ENCODE results near the gene KIF15. TPM values are rescaled to one million over a fixed set of nuclear protein-coding genes. Genes with fewer than 3 reads are reported as not detected.
"Not testable (repeated sequence)": the region's sequence is repeated elsewhere in the genome, so short reads cannot be mapped to it uniquely, and the experiment has no call there.

KIF15 gene
- total RNA-seq, 1 experiment from 2014 or later, result 25.3 TPM

DNA sequence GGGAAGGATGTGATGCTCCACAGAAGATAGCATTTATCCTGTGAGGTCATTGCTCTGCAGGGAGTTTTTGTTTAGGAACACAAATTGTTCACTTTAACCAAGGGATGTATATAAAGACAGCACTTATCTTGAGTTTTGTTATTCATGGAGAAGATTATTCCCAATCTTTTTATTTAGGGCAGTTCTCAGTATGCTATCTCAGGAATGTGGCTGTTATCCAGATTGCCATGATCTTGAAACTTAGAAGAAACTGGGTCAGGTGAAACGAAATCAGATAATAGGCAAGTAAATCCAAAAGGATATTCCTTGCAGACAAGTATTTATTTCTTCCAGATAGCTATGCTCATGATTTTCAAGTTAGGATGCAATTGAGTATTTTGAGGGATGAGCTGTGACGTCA is 80.8 kb downstream of the KIF15 start:
- Histone ChIP-seq H3K27me3 (replicated peaks; ENCODE audit: control insufficient read depth, insufficient read depth, low read length) (no peaks in the 10 kb centered on the region), H3K36me3 (ENCODE audit: control insufficient read depth, insufficient read depth, low read length) (peaks cover 1% of the 10 kb centered on the region; the same call in 1 of the 2 replicates), H3K9me3 (no peaks in the 10 kb centered on the region; the same call in 1 of the 2 replicates), H3K4me1 (peaks cover 7% of the 10 kb centered on the region; the same call in 1 of the 2 replicates), H3K4me3 (ENCODE audit: low read depth, low read length) (no peak overlapping the region)
- ChIA-PET CTCF (no interaction called here), POLR2A (no interaction called here)
- Mint-ChIP-seq H3K4me3 (ENCODE audit: unreplicated experiment) (no peak overlapping the region), H3K4me1 (ENCODE audit: low read depth, unreplicated experiment) (no peaks in the 10 kb centered on the region), H3K27me3 (ENCODE audit: insufficient read depth, unreplicated experiment) (no peaks in the 10 kb centered on the region), H3K27ac (ENCODE audit: unreplicated experiment) (no peak overlapping the region), H3K36me3 (ENCODE audit: insufficient read depth, unreplicated experiment) (peaks cover 41% of the 10 kb centered on the region), H3K9me3 (ENCODE audit: unreplicated experiment) (no peaks in the 10 kb centered on the region)
- no TSS peak for BruUV-seq (replicated peaks)
- no peak for DNase-seq
- intact Hi-C loops (cut with micrococcal nuclease; ENCODE audit: unreplicated experiment), result no loop called here
- TF ChIP-seq, protein P1, sequence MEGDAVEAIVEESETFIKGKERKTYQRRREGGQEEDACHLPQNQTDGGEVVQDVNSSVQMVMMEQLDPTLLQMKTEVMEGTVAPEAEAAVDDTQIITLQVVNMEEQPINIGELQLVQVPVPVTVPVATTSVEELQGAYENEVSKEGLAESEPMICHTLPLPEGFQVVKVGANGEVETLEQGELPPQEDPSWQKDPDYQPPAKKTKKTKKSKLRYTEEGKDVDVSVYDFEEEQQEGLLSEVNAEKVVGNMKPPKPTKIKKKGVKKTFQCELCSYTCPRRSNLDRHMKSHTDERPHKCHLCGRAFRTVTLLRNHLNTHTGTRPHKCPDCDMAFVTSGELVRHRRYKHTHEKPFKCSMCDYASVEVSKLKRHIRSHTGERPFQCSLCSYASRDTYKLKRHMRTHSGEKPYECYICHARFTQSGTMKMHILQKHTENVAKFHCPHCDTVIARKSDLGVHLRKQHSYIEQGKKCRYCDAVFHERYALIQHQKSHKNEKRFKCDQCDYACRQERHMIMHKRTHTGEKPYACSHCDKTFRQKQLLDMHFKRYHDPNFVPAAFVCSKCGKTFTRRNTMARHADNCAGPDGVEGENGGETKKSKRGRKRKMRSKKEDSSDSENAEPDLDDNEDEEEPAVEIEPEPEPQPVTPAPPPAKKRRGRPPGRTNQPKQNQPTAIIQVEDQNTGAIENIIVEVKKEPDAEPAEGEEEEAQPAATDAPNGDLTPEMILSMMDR (IDR thresholded peaks at IDR 0.05; ENCODE audit: insufficient read depth in 1 of 2, low read depth in 1 of 2, low read length in 1 of 2, severe bottlenecking in 1 of 2, unreplicated experiment in 1 of 2), result no peak

DNA sequence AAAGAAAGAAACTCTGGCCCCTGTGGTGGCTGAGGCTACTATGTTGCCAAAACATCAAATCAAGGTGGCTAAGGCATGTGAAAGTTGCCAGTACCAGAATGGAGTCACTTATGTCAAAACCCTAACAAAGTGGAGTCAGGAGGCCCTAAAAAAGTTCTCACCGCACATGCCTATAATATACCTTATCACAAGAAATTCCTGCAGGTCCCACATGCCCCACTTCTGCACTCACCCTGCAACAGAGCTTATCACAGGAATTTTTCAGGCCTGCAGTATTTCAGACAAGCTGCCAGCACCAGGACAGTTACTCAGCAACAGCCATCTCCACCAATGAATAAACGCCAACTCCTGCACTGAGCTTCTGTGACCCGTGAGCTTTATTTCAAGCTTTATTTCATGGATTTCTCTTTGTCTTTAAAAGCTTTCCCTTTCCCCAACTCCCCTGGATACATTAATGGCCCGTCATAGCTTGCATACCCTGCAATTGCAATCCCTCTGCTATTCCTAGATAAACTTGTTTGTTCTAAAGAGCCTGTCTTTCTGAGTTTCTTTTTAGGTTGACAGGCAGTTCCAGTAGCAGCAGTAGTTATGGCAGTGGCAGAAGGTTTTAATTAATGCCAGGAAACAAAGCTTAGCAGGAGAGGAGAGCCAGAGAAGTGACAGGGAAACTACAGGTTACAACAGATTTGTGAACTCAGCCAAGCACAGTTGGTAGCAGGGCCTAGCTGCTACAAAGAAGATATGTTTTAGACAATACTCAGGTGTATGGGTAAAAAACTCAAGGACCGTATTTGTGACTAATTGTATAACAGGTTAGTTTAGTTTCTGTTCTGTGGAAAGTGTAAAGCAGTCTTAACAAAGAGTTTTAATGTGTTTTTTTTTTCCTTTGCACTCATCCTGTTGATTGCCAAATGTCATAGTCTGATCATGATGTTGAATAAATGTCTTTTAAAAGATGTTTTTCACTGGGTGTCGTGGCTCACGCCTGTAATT is 84.2 kb downstream of the KIF15 start:
- Histone ChIP-seq H3K27me3 (replicated peaks; ENCODE audit: control insufficient read depth, insufficient read depth, low read length) (no peaks in the 10 kb centered on the region), H3K4me1 (peaks cover 7% of the 10 kb centered on the region; the same call in 1 of the 2 replicates), H3K36me3 (ENCODE audit: control insufficient read depth, insufficient read depth, low read length) (peaks cover 1% of the 10 kb centered on the region; the same call in 1 of the 2 replicates), H3K9me3 (no peaks in the 10 kb centered on the region), H3K4me3 (ENCODE audit: low read depth, low read length) (no peak overlapping the region)
- Mint-ChIP-seq H3K9me3 (ENCODE audit: unreplicated experiment) (no peaks in the 10 kb centered on the region), H3K36me3 (ENCODE audit: insufficient read depth, unreplicated experiment) (peaks cover 15% of the 10 kb centered on the region), H3K4me1 (ENCODE audit: low read depth, unreplicated experiment) (no peaks in the 10 kb centered on the region), H3K27me3 (ENCODE audit: insufficient read depth, unreplicated experiment) (no peaks in the 10 kb centered on the region), H3K27ac (ENCODE audit: unreplicated experiment) (no peak overlapping the region), H3K4me3 (ENCODE audit: unreplicated experiment) (no peak overlapping the region)
- CTCF ChIA-PET, result no interaction called here
- POLR2A ChIA-PET, result no interaction called here
- no peak for DNase-seq
- BruUV-seq (replicated peaks), result no TSS peak
- intact Hi-C loops (cut with micrococcal nuclease; ENCODE audit: unreplicated experiment), result no loop called here
- TF ChIP-seq, protein P1 (IDR thresholded peaks at IDR 0.05; ENCODE audit: insufficient read depth in 1 of 2, low read depth in 1 of 2, low read length in 1 of 2, severe bottlenecking in 1 of 2, unreplicated experiment in 1 of 2), result no peak

DNA sequence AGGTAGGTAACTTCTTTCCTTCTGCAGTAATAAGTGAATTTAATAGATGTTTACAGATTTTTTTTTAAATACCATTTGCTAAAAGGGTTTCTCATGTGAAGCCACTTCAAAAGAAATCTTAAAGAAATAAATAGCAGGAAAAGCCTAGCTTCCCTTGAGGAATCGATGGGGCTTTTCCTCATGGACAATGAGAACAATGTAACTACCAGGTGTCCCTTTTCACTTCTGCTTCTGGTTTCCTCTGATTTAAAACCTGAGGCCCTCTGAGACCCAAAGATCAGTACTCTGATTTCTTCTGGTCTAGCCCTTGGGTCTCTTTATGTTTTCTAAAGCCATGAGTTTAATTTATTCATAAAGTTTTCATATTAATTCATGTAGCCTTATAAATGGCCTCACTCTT is 87.0 kb downstream of the KIF15 start:
- Histone ChIP-seq H3K4me1 (peaks cover 7% of the 10 kb centered on the region; the same call in 1 of the 2 replicates), H3K4me3 (ENCODE audit: low read depth, low read length) (no peak overlapping the region), H3K9me3 (no peaks in the 10 kb centered on the region), H3K36me3 (ENCODE audit: control insufficient read depth, insufficient read depth, low read length) (no peaks in the 10 kb centered on the region), H3K27me3 (replicated peaks; ENCODE audit: control insufficient read depth, insufficient read depth, low read length) (no peaks in the 10 kb centered on the region)
- Mint-ChIP-seq H3K27me3 (ENCODE audit: insufficient read depth, unreplicated experiment) (no peaks in the 10 kb centered on the region), H3K4me1 (ENCODE audit: low read depth, unreplicated experiment) (no peaks in the 10 kb centered on the region), H3K4me3 (ENCODE audit: unreplicated experiment) (no peak overlapping the region), H3K9me3 (ENCODE audit: unreplicated experiment) (peaks cover 9% of the 10 kb centered on the region), H3K36me3 (ENCODE audit: insufficient read depth, unreplicated experiment) (peaks cover 23% of the 10 kb centered on the region), H3K27ac (ENCODE audit: unreplicated experiment) (no peak overlapping the region)
- ChIA-PET CTCF (no interaction called here), POLR2A (no interaction called here)
- no TSS peak for BruUV-seq (replicated peaks)
- intact Hi-C loops (cut with micrococcal nuclease; ENCODE audit: unreplicated experiment), result no loop called here
- TF ChIP-seq, protein P1 (IDR thresholded peaks at IDR 0.05; ENCODE audit: insufficient read depth in 1 of 2, low read depth in 1 of 2, low read length in 1 of 2, severe bottlenecking in 1 of 2, unreplicated experiment in 1 of 2), result no peak
- DNase-seq, result no peak

DNA sequence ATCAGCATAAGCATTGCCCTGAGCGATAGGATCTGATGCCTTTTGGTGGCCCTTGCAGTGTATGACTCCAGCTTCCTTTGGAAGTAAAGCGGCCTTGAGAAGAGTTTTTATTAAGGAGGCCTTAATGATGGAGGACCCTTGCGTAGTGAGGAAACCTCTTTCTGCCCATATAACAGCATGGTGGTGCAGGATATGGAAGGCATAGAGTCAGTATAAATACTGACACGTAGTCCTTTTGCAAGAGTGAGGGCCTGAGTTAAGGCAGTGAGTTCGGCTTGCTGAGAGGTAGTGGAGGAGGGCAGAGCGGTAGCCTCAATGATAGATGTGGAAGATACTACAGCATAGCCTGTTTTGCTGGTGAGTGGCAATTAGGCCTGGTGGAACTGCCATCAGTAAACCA is 95.1 kb downstream of the KIF15 start:
- CTCF ChIA-PET, result not testable (repeated sequence)
- peaks cover 22% of the 10 kb centered on the region for H3K36me3 Mint-ChIP-seq (ENCODE audit: insufficient read depth, unreplicated experiment)

More for the DNA sequence above, 95.1 kb downstream of the KIF15 start:
- H3K4me1 ChIP-seq; POLR2A ChIA-PET; H3K27me3 Mint-ChIP-seq (ENCODE audit: insufficient read depth, unreplicated experiment); H3K9me3 Mint-ChIP-seq (ENCODE audit: unreplicated experiment); H3K27ac Mint-ChIP-seq (ENCODE audit: unreplicated experiment); H3K36me3 ChIP-seq (ENCODE audit: control insufficient read depth, insufficient read depth, low read length); H3K4me3 ChIP-seq (ENCODE audit: low read depth, low read length); H3K27me3 ChIP-seq (replicated peaks; ENCODE audit: control insufficient read depth, insufficient read depth, low read length); H3K4me1 Mint-ChIP-seq (ENCODE audit: low read depth, unreplicated experiment); BruUV-seq (replicated peaks); intact Hi-C loops (cut with micrococcal nuclease; ENCODE audit: unreplicated experiment); H3K4me3 Mint-ChIP-seq (ENCODE audit: unreplicated experiment); H3K9me3 ChIP-seq; DNase-seq: not testable (repeated sequence)
